D721Med (cell line): ENCODE measurements around the gene P2RY11.

Experiments
- DNase-seq: peaks from one replicate; pipeline ENCODE4 v3.0.0; 2011; ENCODE audit warnings: low spot score; ENCODE audit not compliant: insufficient read length
- FAIRE-seq: peaks from 2 replicates; lab custom pipeline; 2011; peaks lifted over from hg19 to GRCh38; lab: Jason Lieb, UNC
- CTCF ChIP-seq: IDR thresholded peaks from 2 replicates; pipeline ENCODE4 v1.5.1; 2012; ENCODE audit warnings: mild to moderate bottlenecking, control low read depth; ENCODE audit not compliant: insufficient read depth; ENCODE audit errors: missing control alignments

The P2RY11 gene

DNA sequence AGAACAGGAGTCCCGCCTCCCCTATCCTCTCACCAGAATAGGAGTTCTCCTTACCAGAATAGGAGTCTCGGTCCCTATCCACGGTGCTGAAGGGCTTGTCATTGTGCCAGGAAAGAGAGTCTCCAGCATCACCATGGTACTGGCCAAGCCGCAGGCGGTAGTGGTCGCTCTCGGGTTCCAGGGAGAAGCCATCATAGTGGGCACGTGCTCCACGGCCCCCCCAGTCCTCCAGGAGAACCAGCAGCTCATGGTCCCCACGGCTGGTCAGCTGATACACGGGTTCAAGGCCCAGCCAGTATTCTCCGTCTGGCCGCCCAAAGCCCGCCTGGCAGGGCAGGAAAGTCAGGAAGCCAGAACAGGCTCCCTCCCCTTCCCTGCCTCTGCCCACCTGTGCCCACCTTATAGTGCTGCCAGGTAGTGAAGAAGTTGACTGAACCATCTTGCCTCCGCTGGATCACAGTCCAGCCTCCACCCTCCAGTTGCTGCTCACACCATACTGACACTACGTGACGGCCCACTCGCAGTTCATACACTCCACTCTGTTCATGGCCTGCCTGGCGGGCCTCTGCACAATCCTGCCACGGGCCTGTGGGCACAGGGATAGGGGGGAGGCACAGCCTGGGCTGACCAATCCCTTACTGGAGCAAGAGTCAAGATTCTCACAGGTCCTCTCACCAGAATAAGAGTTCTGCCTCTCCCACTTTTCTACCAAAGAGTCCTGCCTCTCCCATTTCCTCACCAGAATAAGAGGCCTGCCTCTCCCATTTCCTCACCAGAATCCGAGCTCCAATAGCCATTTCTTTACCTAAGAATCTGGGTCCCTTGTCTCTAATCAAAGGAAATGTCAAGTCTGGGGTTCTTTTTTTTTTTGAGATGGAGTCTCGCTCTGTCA, 18.0 kb upstream of the P2RY11 start:
- DNase-seq = peak; percentile 8
- FAIRE-seq = no peak
- no peak for TF ChIP-seq CTCF

- TF ChIP-seq CTCF = no peak
- FAIRE-seq = no peak
- DNase-seq = no peak
Observed at GRCh38 chr19:10095622-10095947, 15.9 kb upstream of the P2RY11 start.

DNA sequence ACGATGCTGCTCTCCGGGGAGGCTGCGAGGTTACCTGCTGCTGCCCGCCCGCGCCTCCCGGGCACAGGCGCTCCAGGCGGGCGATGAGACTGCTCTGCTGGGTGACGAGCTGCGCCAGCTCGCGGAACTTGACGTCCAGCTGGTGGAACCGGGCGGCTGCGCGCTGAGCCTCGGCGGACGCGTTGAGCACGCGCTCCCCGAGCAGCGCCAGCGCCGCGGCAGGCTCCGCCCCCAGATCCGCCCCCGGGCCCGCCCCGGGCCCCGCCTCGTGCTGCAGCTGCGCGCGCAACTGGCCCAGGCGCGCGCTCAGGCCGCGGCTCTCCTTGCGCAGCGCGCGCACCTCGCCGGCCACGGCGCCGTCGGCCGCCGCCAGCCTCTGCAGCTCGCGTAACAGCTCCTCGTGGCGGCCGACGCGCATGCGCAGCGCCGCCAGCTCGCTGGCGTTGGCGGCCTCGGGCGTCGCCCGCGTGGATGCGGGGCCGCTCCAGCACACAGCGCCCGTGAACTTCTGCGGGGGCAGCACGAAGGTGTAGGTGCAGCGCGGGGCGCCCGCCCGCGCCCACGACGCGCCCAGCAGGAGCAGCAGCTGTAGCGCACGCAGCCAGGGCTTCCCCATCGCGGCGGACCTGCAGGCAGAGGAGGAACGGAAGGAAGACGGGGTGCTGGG, 15.4 kb upstream of the P2RY11 start:
- FAIRE-seq = no peak
- DNase-seq = peak; percentile 94

DNA sequence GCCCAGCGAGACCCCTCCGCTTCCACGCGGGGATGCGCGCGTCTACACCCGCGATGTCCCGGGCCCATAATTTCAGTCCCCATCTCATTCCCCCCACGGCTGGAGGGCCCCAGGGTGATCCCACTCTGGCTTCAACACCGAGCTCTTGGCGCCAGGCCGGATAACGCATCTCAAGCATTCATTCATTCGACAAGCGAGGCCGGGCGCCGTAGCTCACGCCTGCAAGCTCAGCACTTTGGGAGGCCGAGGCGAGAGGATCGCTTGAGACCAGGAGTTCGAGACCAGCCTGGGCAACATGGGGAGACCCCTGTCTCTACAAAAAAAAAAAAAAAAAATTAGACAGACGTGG, 14.9 kb upstream of the P2RY11 start:
- no peak for TF ChIP-seq CTCF
- DNase-seq (no peak), FAIRE-seq (no peak)

More for the DNA sequence above, 15.4 kb upstream of the P2RY11 start:
- TF ChIP-seq CTCF = no peak

DNA sequence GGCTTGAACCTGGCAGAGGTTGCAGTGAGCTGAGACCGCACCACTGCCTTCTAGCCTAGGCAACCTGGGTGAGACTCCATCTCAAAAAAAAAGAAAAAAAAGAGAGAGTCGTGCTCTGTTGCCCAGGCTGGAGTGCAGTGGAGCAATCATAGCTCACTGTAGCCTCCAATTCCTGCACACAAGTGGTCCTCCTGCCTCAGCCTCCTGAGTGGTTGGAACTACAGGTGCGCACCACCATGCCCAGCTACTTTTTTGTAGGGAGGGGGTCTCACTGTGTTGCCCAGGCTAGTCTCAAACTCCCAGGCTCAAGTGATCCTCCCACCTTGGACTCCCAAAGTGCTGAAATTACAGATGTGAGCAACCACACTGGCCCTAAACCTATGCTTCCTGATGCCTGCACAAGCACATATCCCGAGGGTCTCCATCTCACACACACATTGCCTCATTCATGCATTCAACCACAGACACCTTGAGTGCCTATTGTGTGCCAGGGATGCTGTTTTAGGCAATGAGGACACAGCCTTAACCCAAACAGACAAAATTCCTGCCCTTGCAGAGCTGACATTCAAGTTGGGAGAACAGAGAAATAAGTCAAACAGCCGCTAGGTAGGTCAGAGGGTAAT, 11.2 kb upstream of the P2RY11 start:
- DNase-seq (no peak), FAIRE-seq (no peak)
- TF ChIP-seq CTCF = no peak

GRCh38 chr19:10102787-10103236, 8.7 kb upstream of the P2RY11 start:
- DNase-seq = peak; percentile 4
- no peak for TF ChIP-seq CTCF

More at GRCh38 chr19:10102787-10103236, 8.7 kb upstream of the P2RY11 start:
- FAIRE-seq = no peak
